Neural progenitor cell (in vitro differentiated cells): ENCODE results near the gene CCT3. TPM values are rescaled to one million over a fixed set of nuclear protein-coding genes. Genes with fewer than 3 reads are reported as not detected.
A peak's percentile ranks its signal among the peaks of the same experiment; 100 is the strongest.
"Not testable (repeated sequence)": the region's sequence is repeated elsewhere in the genome, so short reads cannot be mapped to it uniquely, and the experiment has no call there.

Experiments used
- DNase-seq: peaks from one replicate; pipeline ENCODE4 v3.0.0-alpha.2; 2016; ENCODE audit warnings: low spot score
- H2AFZ ChIP-seq: fragments of 200-600 bp; sonication (generic); replicated peaks from 2 replicates; pipeline ENCODE4 v1.6.1; 2016; ENCODE audit warnings: antibody characterized with exemption
- H3F3A ChIP-seq: fragments of 200-600 bp; sonication (generic); 2 replicates; pipeline ENCODE4 v1.6.1; 2016; ENCODE audit warnings: antibody characterized with exemption, low read depth
- H3K27ac ChIP-seq: fragments of 200-600 bp; sonication (generic); 2 replicates; pipeline ENCODE4 v1.5.1; 2016; ENCODE audit warnings: mild to moderate bottlenecking
- H3K27me3 ChIP-seq: fragments of 200-600 bp; sonication (generic); 2 replicates; pipeline ENCODE4 v1.6.1; 2016; ENCODE audit warnings: mild to moderate bottlenecking, moderate library complexity
- H3K36me3 ChIP-seq: fragments of 200-600 bp; sonication (generic); 2 replicates; pipeline ENCODE4 v1.5.1; 2016
- H3K4me1 ChIP-seq: fragments of 200-600 bp; sonication (generic); 2 replicates; pipeline ENCODE4 v1.6.1; 2016; ENCODE audit warnings: mixed run types
- H3K4me2 ChIP-seq: fragments of 200-600 bp; sonication (generic); 2 replicates; pipeline ENCODE4 v1.6.1; 2016
- H3K4me3 ChIP-seq: fragments of 200-600 bp; sonication (generic); 2 replicates; pipeline ENCODE4 v1.5.1; 2016
- H3K79me2 ChIP-seq: fragments of 200-600 bp; sonication (generic); 2 replicates; pipeline ENCODE4 v1.6.1; 2016; ENCODE audit warnings: low read depth
- H3K9ac ChIP-seq: fragments of 200-600 bp; sonication (generic); 2 replicates; pipeline ENCODE4 v1.6.1; 2016
- H3K9me3 ChIP-seq: fragments of 200-600 bp; sonication (generic); 2 replicates; pipeline ENCODE4 v1.5.1; 2016; ENCODE audit warnings: low read depth
- H4K20me1 ChIP-seq: fragments of 200-600 bp; sonication (generic); 2 replicates; pipeline ENCODE4 v1.6.1; 2016; ENCODE audit warnings: low read depth
- H3K27ac Mint-ChIP-seq: 3 replicates; pipeline ENCODE4 v1.8.0; 2021; ENCODE audit warnings: mixed read lengths
- H3K27me3 Mint-ChIP-seq: 2 replicates; pipeline ENCODE4 v1.8.0; 2022; ENCODE audit warnings: low read depth, mild to moderate bottlenecking, inconsistent platforms, moderate library complexity, mixed read lengths; ENCODE audit not compliant: insufficient read depth
- H3K36me3 Mint-ChIP-seq: 3 replicates; pipeline ENCODE4 v1.8.0; 2021; ENCODE audit warnings: mixed read lengths
- H3K4me1 Mint-ChIP-seq: 3 replicates; pipeline ENCODE4 v1.8.0; 2021; ENCODE audit warnings: mixed read lengths
- H3K4me3 Mint-ChIP-seq: 3 replicates; pipeline ENCODE4 v1.8.0; 2021; ENCODE audit warnings: mild to moderate bottlenecking, moderate library complexity, mixed read lengths
- H3K9me3 Mint-ChIP-seq: 3 replicates; pipeline ENCODE4 v1.8.0; 2020; ENCODE audit warnings: mixed read lengths
- CTCF ChIP-seq: fragments of 200-600 bp; sonication (generic); IDR thresholded peaks from 2 replicates; pipeline ENCODE4 v1.5.1; 2017; ENCODE audit warnings: antibody characterized with exemption, mild to moderate bottlenecking
- EZH2 ChIP-seq: fragments of 200-600 bp; sonication (generic); IDR thresholded peaks from 2 replicates; pipeline ENCODE4 v1.6.1; 2017; ENCODE audit warnings: antibody characterized with exemption, mild to moderate bottlenecking, moderate library complexity
- EZH2phosphoT487 ChIP-seq: fragments of 200-600 bp; sonication (generic); IDR thresholded peaks from 2 replicates; pipeline ENCODE4 v1.6.1; 2017; ENCODE audit warnings: antibody characterized with exemption
- total RNA-seq: library from RNA; depleted of rRNA; stranded (reverse); fragments of >200 nt; gene quantifications from 2 replicates; pipeline ENCODE4 v1.2.3, GENCODE V29; 2015; ENCODE audit warnings: low replicate concordance

The CCT3 gene
- total RNA-seq, 1 donor from 2014 or later = 434 TPM

DNA sequence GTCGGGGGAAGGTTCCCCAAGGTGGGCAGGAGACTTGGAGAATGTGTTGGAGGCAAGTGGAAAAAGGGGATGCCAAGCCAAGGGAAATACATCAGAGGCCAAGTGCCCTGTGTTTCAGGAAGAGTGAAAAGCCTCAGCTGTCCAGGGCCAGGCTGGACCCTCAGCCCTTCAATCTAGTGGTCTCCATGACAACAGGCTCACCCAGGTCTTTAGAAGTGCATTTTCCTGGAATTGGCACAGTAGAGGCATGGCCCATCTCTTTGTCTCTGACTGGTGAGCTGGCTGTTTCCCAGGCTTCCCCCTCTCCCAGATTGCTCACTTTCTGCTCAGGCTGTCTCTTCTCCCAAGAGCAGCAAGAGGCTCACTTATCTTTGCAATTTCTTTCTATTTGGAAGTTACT is 20.5 kb upstream of the CCT3 start:
- peak overlapping the region; percentile 2 for H3K4me3 Mint-ChIP-seq
- Histone ChIP-seq H3K9me3 (no peaks in the 10 kb centered on the region), H3K4me3 (no peak overlapping the region), H4K20me1 (no peaks in the 10 kb centered on the region), H3K27ac (no peak overlapping the region), H2AFZ (no peak overlapping the region), H3K36me3 (no peaks in the 10 kb centered on the region), H3K9ac (no peak overlapping the region), H3K4me2 (no peak overlapping the region), H3K27me3 (peaks cover 47% of the 10 kb centered on the region), H3K79me2 (no peaks in the 10 kb centered on the region), H3K4me1 (peaks cover 4% of the 10 kb centered on the region), H3F3A (peaks cover 4% of the 10 kb centered on the region)
- TF ChIP-seq EZH2phosphoT487 (no peak), EZH2 (no peak)
- H3K27me3 Mint-ChIP-seq = peaks cover 43% of the 10 kb centered on the region
- H3K36me3 Mint-ChIP-seq = no peaks in the 10 kb centered on the region
- no peak overlapping the region for H3K27ac Mint-ChIP-seq
- peak; percentile 17 for DNase-seq
- H3K4me1 Mint-ChIP-seq = peaks cover 14% of the 10 kb centered on the region
- H3K9me3 Mint-ChIP-seq = no peaks in the 10 kb centered on the region

DNA sequence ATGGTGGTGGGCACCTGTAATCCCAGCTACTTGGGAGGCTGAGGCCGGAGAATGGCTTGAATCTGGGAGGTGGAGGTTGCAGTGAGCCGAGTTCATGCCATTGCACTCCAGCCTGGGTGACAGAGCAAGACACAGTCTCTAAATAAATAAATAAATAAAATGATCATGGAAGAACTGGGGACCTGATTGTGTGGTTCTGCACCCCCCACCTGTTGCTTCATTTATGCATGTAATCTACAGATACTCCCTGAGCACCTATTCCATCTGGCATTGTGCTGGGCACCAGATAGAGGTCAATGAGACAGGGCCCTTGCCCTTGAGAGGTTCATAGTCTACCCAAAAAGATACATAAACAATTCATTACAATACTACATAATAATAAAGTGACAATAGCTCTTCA is 19.9 kb upstream of the CCT3 start:
- Mint-ChIP-seq H3K27ac (no peak overlapping the region), H3K4me3 (no peak overlapping the region), H3K9me3 (no peaks in the 10 kb centered on the region), H3K36me3 (no peaks in the 10 kb centered on the region), H3K27me3 (peaks cover 41% of the 10 kb centered on the region), H3K4me1 (peaks cover 14% of the 10 kb centered on the region)
- H2AFZ ChIP-seq = no peak overlapping the region
- no peaks in the 10 kb centered on the region for H3K9me3 ChIP-seq
- no peak overlapping the region for H3K4me2 ChIP-seq
- H3K27me3 ChIP-seq = peaks cover 47% of the 10 kb centered on the region
- H4K20me1 ChIP-seq = no peaks in the 10 kb centered on the region
- no peaks in the 10 kb centered on the region for H3K79me2 ChIP-seq
- TF ChIP-seq CTCF (no peak), EZH2phosphoT487 (no peak), EZH2 (no peak)
- no peak overlapping the region for H3K9ac ChIP-seq
- H3K4me1 ChIP-seq = peaks cover 4% of the 10 kb centered on the region
- no peak overlapping the region for H3K27ac ChIP-seq
- no peaks in the 10 kb centered on the region for H3K36me3 ChIP-seq
- no peak for DNase-seq
- no peak overlapping the region for H3K4me3 ChIP-seq
- peaks cover 4% of the 10 kb centered on the region for H3F3A ChIP-seq

GRCh38 chr1:156356875-156357534 is 18.9 kb upstream of the CCT3 start:
- no peaks in the 10 kb centered on the region for H3K9me3 Mint-ChIP-seq
- Histone ChIP-seq H2AFZ (no peak overlapping the region), H4K20me1 (no peaks in the 10 kb centered on the region), H3K9me3 (no peaks in the 10 kb centered on the region), H3K27me3 (peaks cover 47% of the 10 kb centered on the region), H3K27ac (no peak overlapping the region), H3K4me3 (no peak overlapping the region), H3K79me2 (no peaks in the 10 kb centered on the region), H3K4me2 (peak overlapping the region; percentile 1), H3K4me1 (peaks cover 4% of the 10 kb centered on the region), H3K36me3 (no peaks in the 10 kb centered on the region), H3K9ac (no peak overlapping the region), H3F3A (peaks cover 4% of the 10 kb centered on the region)
- TF ChIP-seq EZH2 (no peak), CTCF (peak; percentile 91)
- H3K27me3 Mint-ChIP-seq = peaks cover 41% of the 10 kb centered on the region
- peak overlapping the region; percentile 24 for H3K4me3 Mint-ChIP-seq
- no peak overlapping the region for H3K27ac Mint-ChIP-seq
- peaks cover 14% of the 10 kb centered on the region for H3K4me1 Mint-ChIP-seq
- DNase-seq = peak; percentile 84
- H3K36me3 Mint-ChIP-seq = no peaks in the 10 kb centered on the region

- no peaks in the 10 kb centered on the region for H3K36me3 Mint-ChIP-seq
- no peak overlapping the region for H3K27ac Mint-ChIP-seq
- H3K27ac ChIP-seq = no peak overlapping the region
- H3K4me3 ChIP-seq = no peak overlapping the region
- H3F3A ChIP-seq = peaks cover 4% of the 10 kb centered on the region
- no peaks in the 10 kb centered on the region for H3K9me3 Mint-ChIP-seq
- no peaks in the 10 kb centered on the region for H3K79me2 ChIP-seq
- peak overlapping the region; percentile 1 for H3K4me2 ChIP-seq
- TF ChIP-seq CTCF (no peak), EZH2phosphoT487 (no peak), EZH2 (no peak)
- H3K27me3 ChIP-seq = peaks cover 47% of the 10 kb centered on the region
- H3K9me3 ChIP-seq = no peaks in the 10 kb centered on the region
- DNase-seq = no peak
- peaks cover 44% of the 10 kb centered on the region for H3K27me3 Mint-ChIP-seq
- H3K9ac ChIP-seq = no peak overlapping the region
- H2AFZ ChIP-seq = no peak overlapping the region
- H3K4me1 ChIP-seq = peaks cover 4% of the 10 kb centered on the region
- H3K4me1 Mint-ChIP-seq = peaks cover 14% of the 10 kb centered on the region
- H3K4me3 Mint-ChIP-seq = no peak overlapping the region
- no peaks in the 10 kb centered on the region for H3K36me3 ChIP-seq
- no peaks in the 10 kb centered on the region for H4K20me1 ChIP-seq
Observed at GRCh38 chr1:156356262-156356874, 18.3 kb upstream of the CCT3 start.

- not testable (repeated sequence) for H3K9me3 Mint-ChIP-seq, H2AFZ ChIP-seq, H4K20me1 ChIP-seq, H3K4me3 Mint-ChIP-seq, H3K4me3 ChIP-seq, H3K9me3 ChIP-seq, H3K4me2 ChIP-seq, H3K4me1 ChIP-seq, H3K27ac Mint-ChIP-seq, H3K9ac ChIP-seq, H3K4me1 Mint-ChIP-seq, H3K27ac ChIP-seq, H3F3A ChIP-seq, H3K79me2 ChIP-seq, DNase-seq, H3K36me3 ChIP-seq, H3K36me3 Mint-ChIP-seq
- peaks cover 27% of the 10 kb centered on the region for H3K27me3 ChIP-seq
- H3K27me3 Mint-ChIP-seq = peaks cover 28% of the 10 kb centered on the region
Observed at GRCh38 chr1:156352481-156352880, 14.4 kb upstream of the CCT3 start.
